ENCODE results near the gene CBLIF.
"Not testable (repeated sequence)": the region's sequence is repeated elsewhere in the genome, so short reads cannot be mapped to it uniquely, and the experiment has no call there.

DNA sequence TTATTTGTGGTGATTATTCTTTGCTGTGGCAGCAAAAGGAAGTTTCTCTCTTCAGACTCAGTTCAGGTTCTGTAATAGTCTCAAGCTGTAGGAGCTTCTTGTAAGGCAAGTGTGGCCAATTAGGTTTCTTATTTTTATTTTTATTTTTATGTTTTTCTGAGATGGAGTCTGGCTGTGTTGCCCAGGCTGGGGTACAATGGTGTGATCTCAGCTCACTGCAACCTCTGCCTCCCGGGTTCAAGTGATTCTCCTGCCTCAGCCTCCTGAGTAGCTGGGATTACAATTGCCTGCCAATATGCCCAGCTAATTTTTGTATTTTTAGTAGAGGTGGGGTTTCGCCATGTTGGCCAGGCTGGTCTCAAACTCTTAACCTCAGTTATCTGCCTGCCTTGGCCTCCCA is 4.3 kb upstream of the CBLIF start:
- TF ChIP-seq CTCF (IDR thresholded peaks at IDR 0.05; ENCODE audit: low read depth, low read length, missing input control); SP1 (IDR thresholded peaks at IDR 0.05); NR2F2 (IDR thresholded peaks at IDR 0.05); MAX (IDR thresholded peaks at IDR 0.05); GABPA (IDR thresholded peaks at IDR 0.05 in 1 of 2, conservative IDR thresholded peaks at IDR 0.05 in 1 of 2); JUND (IDR thresholded peaks at IDR 0.05); YY1 (IDR thresholded peaks at IDR 0.05); TAF1 (conservative IDR thresholded peaks at IDR 0.05); RAD21 (IDR thresholded peaks at IDR 0.05): not testable (repeated sequence)
- TF ChIP-seq, protein P1, sequence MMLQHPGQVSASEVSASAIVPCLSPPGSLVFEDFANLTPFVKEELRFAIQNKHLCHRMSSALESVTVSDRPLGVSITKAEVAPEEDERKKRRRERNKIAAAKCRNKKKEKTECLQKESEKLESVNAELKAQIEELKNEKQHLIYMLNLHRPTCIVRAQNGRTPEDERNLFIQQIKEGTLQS (IDR thresholded peaks at IDR 0.05) = not testable (repeated sequence)
- TF ChIP-seq, protein P2, sequence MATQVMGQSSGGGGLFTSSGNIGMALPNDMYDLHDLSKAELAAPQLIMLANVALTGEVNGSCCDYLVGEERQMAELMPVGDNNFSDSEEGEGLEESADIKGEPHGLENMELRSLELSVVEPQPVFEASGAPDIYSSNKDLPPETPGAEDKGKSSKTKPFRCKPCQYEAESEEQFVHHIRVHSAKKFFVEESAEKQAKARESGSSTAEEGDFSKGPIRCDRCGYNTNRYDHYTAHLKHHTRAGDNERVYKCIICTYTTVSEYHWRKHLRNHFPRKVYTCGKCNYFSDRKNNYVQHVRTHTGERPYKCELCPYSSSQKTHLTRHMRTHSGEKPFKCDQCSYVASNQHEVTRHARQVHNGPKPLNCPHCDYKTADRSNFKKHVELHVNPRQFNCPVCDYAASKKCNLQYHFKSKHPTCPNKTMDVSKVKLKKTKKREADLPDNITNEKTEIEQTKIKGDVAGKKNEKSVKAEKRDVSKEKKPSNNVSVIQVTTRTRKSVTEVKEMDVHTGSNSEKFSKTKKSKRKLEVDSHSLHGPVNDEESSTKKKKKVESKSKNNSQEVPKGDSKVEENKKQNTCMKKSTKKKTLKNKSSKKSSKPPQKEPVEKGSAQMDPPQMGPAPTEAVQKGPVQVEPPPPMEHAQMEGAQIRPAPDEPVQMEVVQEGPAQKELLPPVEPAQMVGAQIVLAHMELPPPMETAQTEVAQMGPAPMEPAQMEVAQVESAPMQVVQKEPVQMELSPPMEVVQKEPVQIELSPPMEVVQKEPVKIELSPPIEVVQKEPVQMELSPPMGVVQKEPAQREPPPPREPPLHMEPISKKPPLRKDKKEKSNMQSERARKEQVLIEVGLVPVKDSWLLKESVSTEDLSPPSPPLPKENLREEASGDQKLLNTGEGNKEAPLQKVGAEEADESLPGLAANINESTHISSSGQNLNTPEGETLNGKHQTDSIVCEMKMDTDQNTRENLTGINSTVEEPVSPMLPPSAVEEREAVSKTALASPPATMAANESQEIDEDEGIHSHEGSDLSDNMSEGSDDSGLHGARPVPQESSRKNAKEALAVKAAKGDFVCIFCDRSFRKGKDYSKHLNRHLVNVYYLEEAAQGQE (IDR thresholded peaks at IDR 0.05) = not testable (repeated sequence)
